Subcutaneous adipose tissue (tissue), 4 donors: Measurements from ENCODE around the gene HSPA9. TPM values are rescaled to one million over a fixed set of nuclear protein-coding genes. Genes with fewer than 3 reads are reported as not detected.

ENCODE experiments used
- CTCF ChIP-seq: fragments of 450-650 bp; IDR thresholded peaks from one replicate; pipeline ENCODE4 v1.5.1; 2016; ENCODE audit warnings: low read depth, mild to moderate bottlenecking, control low read depth, antibody characterized with exemption, moderate library complexity
- total RNA-seq, 4 donors: library from RNA; depleted of rRNA; stranded (reverse); fragments of >200 nt; gene quantifications; one replicate each; pipeline ENCODE4 v1.1.0, GENCODE V29; 2016

HSPA9 gene
- total RNA-seq, 4 donors from 2014 or later: 170 to 197 (median 185) TPM

DNA sequence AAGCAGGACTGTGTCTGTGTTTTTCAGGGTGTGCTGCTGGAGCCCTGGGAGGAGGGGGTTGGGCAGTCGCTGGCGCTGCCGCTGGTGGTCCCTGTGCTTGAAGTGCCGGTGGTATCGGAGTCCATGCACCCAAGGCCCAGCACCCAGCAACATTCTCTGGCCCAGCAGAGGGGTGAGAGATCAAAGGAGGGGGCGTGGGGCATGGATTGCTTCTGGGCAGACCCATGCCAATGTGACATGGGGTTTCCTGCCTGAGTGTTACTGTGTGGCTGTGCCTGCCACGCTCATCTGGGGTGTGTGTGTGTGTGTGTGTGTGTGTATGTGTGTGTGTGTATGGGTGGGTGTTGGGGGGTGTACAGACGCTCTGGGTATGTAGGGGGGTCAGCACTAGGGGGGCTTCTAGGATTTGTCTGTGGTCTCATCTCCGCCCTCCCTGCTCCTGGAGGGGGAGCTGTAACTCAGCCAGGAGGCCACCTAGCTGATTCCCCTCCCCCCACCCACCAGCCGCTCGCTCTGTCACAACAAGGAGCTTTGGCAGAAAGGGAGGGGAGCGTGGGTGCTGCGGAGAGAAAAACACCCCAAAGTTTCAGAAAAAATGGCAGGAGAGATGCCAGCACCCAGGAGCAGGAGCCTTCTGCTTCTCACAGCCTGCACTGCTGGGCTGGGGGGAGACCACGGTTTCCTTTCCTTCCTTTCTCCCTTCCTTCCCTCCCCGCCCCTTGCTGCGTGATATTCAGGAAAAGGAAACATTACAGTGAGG lies 35.9 kb upstream of the HSPA9 start:
- no peak for TF ChIP-seq CTCF

GRCh38 chr5:138610415-138610917 lies 35.3 kb upstream of the HSPA9 start:
- no peak for TF ChIP-seq CTCF

DNA sequence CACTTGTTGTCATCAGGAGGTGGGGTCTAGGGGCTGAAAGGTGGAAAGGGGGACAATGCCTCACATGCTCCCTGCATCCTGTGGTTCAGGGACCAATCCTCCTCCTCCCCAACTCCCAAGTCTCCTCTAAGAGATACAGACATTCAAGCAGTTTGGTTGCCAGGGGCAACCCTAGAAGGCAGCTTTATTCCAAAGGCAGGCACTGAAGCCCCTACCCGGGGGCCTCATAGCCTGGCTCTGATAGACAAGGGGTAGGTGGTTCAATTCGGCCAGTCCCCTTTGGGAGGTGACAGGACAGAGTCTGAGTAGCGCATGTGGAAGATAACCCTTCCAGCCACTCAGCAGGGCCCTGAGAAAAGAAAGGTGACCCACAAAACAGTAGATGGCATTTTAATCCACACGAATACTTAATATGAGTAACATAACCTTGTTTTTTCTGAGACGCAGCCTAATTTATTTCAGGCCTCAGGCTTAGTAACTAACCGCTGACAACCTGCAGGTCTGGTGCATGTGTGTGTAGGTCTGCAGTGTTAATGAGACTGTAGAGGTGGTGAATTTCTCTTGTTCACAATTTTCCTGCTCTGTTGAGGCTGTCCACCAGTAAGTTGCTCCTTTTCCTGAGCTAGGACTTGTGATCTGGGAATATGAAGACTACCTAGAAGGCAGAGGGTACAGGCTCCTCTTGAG lies 31.3 kb upstream of the HSPA9 start:
- TF ChIP-seq CTCF: no peak

GRCh38 chr5:138605254-138605972 lies 30.2 kb upstream of the HSPA9 start:
- no peak for TF ChIP-seq CTCF

- no peak for TF ChIP-seq CTCF
Observed at GRCh38 chr5:138604176-138604785, 29.1 kb upstream of the HSPA9 start.

DNA sequence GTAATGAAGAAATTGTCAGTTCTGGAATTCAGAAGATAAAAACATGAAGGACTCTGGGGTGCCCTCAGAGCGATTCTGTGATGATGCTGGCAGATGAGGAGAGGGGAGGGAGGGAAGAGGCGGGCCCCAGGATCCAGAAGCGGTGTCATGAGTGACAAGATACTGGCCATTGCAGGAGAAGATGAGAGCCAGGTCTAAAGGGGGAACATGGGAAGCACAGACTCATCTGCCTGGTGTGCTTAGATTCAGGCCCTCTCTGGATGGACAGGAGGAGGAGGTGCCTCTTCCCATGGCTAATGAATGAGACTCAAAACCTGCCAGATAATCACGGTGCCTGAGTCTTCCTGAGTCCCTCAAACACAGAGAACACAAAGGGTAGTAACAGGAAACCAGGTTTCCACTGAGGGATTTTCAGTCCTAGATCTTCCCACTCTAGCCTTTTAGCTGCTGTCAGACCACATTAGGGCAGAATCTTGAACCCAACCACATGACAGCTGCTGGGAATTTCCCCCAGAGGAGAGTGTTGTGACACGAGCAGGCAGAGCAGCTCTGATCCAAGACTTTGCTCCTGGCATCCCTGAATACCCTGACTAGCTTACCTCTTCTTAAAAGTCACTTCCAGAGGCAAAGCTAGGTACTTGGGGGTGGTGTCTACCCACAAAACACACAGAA lies 28.2 kb upstream of the HSPA9 start:
- no peak for TF ChIP-seq CTCF
